ENCODE data around the gene ACSBG1. TPM values are rescaled to one million over a fixed set of nuclear protein-coding genes. Genes with fewer than 3 reads are reported as not detected.

ACSBG1 gene
- total RNA-seq, 1 donor from 2014 or later, result not detected

GRCh38 chr15:78229431-78230406, 4.6 kb downstream of the ACSBG1 start:
- H3K9me3 Mint-ChIP-seq (ENCODE audit: low read depth), result peaks cover 3% of the 10 kb centered on the region
- no peaks in the 10 kb centered on the region for H3K4me1 Mint-ChIP-seq (ENCODE audit: low read depth)
- H3K36me3 Mint-ChIP-seq (ENCODE audit: insufficient read depth), result no peaks in the 10 kb centered on the region
- DNase-seq (ENCODE audit: low spot score, unreplicated experiment), result no peak
- no peak overlapping the region for H3K4me3 Mint-ChIP-seq (ENCODE audit: low read depth)
- H3K27me3 Mint-ChIP-seq, result peaks cover 3% of the 10 kb centered on the region
- no peak for TF ChIP-seq CTCF (IDR thresholded peaks at IDR 0.05; ENCODE audit: unreplicated experiment)
- H3K27ac Mint-ChIP-seq, result no peak overlapping the region

DNA sequence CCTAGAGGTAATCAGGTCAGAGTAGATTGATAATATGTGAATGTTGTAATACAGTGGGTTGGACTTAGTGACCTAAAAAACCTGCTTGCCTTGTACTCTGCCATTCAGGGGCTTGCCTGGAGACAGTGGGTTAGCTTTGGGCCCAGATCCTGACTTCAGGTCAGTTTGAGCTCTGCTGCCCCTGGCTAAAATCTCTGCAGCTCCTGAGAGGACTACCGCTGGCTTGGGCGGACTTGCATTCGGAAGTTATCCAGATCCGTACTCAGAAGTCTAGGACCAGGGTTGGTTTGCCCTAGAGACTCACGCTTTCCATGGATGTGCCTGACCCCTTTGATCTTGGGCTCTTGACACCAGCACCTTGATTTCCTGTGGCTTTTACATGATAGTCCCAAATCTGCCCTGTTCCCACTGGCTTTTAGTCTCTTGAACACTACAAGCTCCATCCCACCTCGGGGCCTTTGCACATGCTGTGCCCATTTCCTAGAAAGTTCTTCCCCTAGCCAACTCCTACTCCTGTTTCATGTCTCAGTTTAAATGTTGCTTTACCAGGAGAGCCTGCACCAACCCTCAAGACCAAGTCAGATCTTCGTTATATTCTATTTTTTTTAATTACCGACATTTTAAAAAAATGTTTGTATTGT, 5.9 kb downstream of the ACSBG1 start:
- Mint-ChIP-seq H3K9me3 (ENCODE audit: low read depth) (peaks cover 6% of the 10 kb centered on the region), H3K27ac (no peak overlapping the region), H3K27me3 (no peaks in the 10 kb centered on the region), H3K36me3 (ENCODE audit: insufficient read depth) (no peaks in the 10 kb centered on the region), H3K4me3 (ENCODE audit: low read depth) (no peak overlapping the region), H3K4me1 (ENCODE audit: low read depth) (no peaks in the 10 kb centered on the region)
- DNase-seq (ENCODE audit: low spot score, unreplicated experiment), result no peak
- TF ChIP-seq CTCF (IDR thresholded peaks at IDR 0.05; ENCODE audit: unreplicated experiment), result no peak

DNA sequence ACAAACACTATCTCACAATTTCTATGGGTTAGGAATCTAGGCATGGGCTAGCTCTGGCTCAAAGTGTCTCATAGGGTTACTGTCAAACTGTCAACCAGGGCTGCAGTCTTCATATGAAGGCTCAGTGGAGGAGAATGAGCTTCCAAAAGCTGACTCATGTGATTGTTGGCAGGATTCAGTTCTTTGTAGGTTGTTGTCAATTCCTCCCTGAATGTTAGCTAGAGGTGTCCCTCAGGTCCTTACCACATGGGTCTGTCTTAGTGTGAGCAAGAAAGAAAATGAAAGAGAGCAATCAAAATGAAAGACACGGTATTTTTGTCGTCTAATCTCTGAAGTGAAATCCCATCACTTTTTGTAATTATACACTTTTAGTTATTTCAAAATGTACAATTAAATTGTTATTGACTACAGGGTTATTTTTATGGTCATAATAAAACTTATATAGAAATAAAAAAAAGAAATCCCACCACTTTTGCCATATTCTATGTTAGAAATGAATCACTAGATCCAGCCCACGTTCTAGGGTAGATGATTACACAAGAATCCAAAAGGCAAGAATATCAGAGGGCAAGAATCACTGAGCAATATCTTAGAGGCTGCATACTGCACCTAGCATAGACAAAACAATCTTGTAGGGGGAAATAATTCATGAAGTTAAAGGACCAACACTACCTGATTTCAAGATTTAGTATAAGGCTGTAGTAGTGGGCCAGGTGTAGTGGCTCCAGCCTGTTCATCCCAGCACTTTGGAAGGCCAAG, 8.4 kb downstream of the ACSBG1 start:
- peaks cover 2% of the 10 kb centered on the region for H3K27me3 Mint-ChIP-seq
- peaks cover 4% of the 10 kb centered on the region for H3K4me1 Mint-ChIP-seq (ENCODE audit: low read depth)
- peaks cover 6% of the 10 kb centered on the region for H3K9me3 Mint-ChIP-seq (ENCODE audit: low read depth)

GRCh38 chr15:78224023-78224411, 10.3 kb downstream of the ACSBG1 start:
- no peak overlapping the region for H3K4me3 Mint-ChIP-seq (ENCODE audit: low read depth)
- no peak for DNase-seq (ENCODE audit: low spot score, unreplicated experiment)
- H3K36me3 Mint-ChIP-seq (ENCODE audit: insufficient read depth), result no peaks in the 10 kb centered on the region
- peaks cover 7% of the 10 kb centered on the region for H3K4me1 Mint-ChIP-seq (ENCODE audit: low read depth)
- peaks cover 6% of the 10 kb centered on the region for H3K9me3 Mint-ChIP-seq (ENCODE audit: low read depth)
- H3K27me3 Mint-ChIP-seq, result peaks cover 2% of the 10 kb centered on the region
- H3K27ac Mint-ChIP-seq, result no peak overlapping the region
- TF ChIP-seq CTCF (IDR thresholded peaks at IDR 0.05; ENCODE audit: unreplicated experiment), result no peak

More for the DNA sequence above, 8.4 kb downstream of the ACSBG1 start:
- no peaks in the 10 kb centered on the region for H3K36me3 Mint-ChIP-seq (ENCODE audit: insufficient read depth)
- no peak for TF ChIP-seq CTCF (IDR thresholded peaks at IDR 0.05; ENCODE audit: unreplicated experiment)
- no peak for DNase-seq (ENCODE audit: low spot score, unreplicated experiment)
- no peak overlapping the region for H3K27ac Mint-ChIP-seq
- H3K4me3 Mint-ChIP-seq (ENCODE audit: low read depth), result no peak overlapping the region
